Measurements from ENCODE around the gene PTPRG.
"Not testable (repeated sequence)": the region's sequence is repeated elsewhere in the genome, so short reads cannot be mapped to it uniquely, and the experiment has no call there.

Gene PTPRG

DNA sequence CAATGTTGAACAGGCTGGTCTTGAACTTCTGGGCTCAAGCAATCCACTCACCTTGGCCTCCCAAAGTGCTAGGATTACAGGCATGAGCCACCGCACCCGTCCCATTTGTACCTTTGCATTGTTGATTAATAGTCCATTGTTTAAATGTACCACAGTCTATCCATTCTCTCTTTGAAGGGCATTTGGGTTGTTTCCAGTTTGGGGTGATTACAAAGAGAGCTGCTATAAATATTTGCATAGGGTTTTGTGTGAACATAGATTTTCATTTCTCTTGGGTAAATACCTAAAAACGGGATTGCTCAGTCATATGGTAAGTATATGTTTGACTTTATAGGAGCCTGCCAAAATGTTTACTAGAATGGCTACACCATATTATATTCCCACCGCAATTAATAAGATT lies 13.7 kb upstream of the PTPRG start:
- no peaks in the 10 kb centered on the region for H3K9me2 ChIP-seq (replicated peaks; ENCODE audit: low read depth, low read length)
- H3K9ac ChIP-seq (ENCODE audit: low read depth, low read length, poor library complexity, severe bottlenecking): no peak overlapping the region
- no peak overlapping the region for H3K4me3 ChIP-seq (ENCODE audit: low read length, poor library complexity, severe bottlenecking)
- no peaks in the 10 kb centered on the region for H3K27me3 ChIP-seq (ENCODE audit: insufficient read depth, low read length, poor library complexity, severe bottlenecking)
- no peaks in the 10 kb centered on the region for H3K4me1 ChIP-seq (ENCODE audit: insufficient read depth, low read length, poor library complexity, severe bottlenecking)
- no peaks in the 10 kb centered on the region for H4K20me1 ChIP-seq (ENCODE audit: insufficient read depth, low read length, poor library complexity, severe bottlenecking)
- H3F3A ChIP-seq (ENCODE audit: low read depth): no peaks in the 10 kb centered on the region
- TF ChIP-seq, protein P1, sequence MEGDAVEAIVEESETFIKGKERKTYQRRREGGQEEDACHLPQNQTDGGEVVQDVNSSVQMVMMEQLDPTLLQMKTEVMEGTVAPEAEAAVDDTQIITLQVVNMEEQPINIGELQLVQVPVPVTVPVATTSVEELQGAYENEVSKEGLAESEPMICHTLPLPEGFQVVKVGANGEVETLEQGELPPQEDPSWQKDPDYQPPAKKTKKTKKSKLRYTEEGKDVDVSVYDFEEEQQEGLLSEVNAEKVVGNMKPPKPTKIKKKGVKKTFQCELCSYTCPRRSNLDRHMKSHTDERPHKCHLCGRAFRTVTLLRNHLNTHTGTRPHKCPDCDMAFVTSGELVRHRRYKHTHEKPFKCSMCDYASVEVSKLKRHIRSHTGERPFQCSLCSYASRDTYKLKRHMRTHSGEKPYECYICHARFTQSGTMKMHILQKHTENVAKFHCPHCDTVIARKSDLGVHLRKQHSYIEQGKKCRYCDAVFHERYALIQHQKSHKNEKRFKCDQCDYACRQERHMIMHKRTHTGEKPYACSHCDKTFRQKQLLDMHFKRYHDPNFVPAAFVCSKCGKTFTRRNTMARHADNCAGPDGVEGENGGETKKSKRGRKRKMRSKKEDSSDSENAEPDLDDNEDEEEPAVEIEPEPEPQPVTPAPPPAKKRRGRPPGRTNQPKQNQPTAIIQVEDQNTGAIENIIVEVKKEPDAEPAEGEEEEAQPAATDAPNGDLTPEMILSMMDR (conservative IDR thresholded peaks at IDR 0.05; ENCODE audit: low read length): no peak
- no peak for TF ChIP-seq EZH2phosphoT487 (IDR thresholded peaks at IDR 0.05; ENCODE audit: borderline replicate concordance)
- H3K4me2 ChIP-seq (ENCODE audit: low read depth, low read length, poor library complexity, severe bottlenecking): no peak overlapping the region
- no peaks in the 10 kb centered on the region for H3K9me3 ChIP-seq (ENCODE audit: insufficient read depth, low read depth, low read length)
- H3K36me3 ChIP-seq (ENCODE audit: insufficient read depth, low read length): no peaks in the 10 kb centered on the region
- H3K79me2 ChIP-seq (ENCODE audit: insufficient read depth, low read length): no peaks in the 10 kb centered on the region
- no peak overlapping the region for H2AFZ ChIP-seq (ENCODE audit: low read length)

DNA sequence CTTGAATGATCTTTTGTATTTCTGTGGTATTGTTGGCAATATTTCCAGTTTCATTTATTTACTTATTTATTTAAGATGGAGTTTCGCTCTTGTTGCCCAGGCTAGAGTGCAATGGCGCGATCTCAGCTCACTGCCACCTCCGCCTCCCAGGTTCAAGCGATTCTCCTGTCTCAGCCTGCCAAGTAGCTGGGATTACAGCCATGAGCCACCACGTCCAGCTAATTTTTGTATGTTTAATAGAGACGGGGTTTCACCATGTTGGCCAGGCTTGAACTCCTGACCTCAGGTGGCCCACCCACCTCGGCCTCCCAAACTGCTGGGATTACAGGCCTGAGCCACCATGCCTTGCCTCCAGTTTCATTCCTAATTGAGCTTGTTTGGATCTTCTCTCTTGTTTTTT lies 8.7 kb upstream of the PTPRG start:
- H3F3A ChIP-seq (ENCODE audit: low read depth); H3K9me2 ChIP-seq (replicated peaks; ENCODE audit: low read depth, low read length); H3K27me3 ChIP-seq (ENCODE audit: insufficient read depth, low read length, poor library complexity, severe bottlenecking); H3K4me1 ChIP-seq (ENCODE audit: insufficient read depth, low read length, poor library complexity, severe bottlenecking); H2AFZ ChIP-seq (ENCODE audit: low read length); H3K79me2 ChIP-seq (ENCODE audit: insufficient read depth, low read length); H3K4me2 ChIP-seq (ENCODE audit: low read depth, low read length, poor library complexity, severe bottlenecking); H3K36me3 ChIP-seq (ENCODE audit: insufficient read depth, low read length); H4K20me1 ChIP-seq (ENCODE audit: insufficient read depth, low read length, poor library complexity, severe bottlenecking); H3K9me3 ChIP-seq (ENCODE audit: insufficient read depth, low read depth, low read length); H3K9ac ChIP-seq (ENCODE audit: low read depth, low read length, poor library complexity, severe bottlenecking); H3K4me3 ChIP-seq (ENCODE audit: low read length, poor library complexity, severe bottlenecking): not testable (repeated sequence)

DNA sequence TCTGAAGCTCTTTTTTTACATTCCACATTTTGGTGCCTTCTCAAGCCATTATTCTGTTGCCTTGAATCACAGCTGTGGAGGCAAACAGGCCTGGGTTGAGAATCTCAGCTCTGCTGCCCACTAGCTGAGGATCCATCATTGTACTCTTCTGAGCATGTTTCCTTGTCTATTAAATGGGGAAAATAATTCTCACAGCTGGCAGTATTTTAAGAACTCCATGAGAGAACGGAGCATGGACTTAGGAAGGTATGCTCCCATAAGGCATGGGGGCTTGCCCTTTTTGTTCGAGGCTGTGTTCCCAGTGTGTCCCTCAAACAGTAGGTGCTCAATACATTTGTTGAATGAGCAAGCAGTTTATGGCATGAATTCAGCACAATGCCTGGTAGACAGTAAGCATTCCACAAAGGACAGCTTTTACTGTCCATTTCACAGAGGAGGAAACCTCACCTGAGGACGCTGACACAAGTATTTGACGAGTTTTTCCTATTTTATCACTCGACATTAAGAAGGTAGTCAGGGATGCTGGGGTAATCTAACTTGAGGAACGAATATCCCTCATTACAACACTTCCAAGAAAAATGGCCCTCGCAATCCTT lies 2.1 kb upstream of the PTPRG start:
- no peaks in the 10 kb centered on the region for H3K27me3 ChIP-seq (ENCODE audit: insufficient read depth, low read length, poor library complexity, severe bottlenecking)
- no peaks in the 10 kb centered on the region for H3F3A ChIP-seq (ENCODE audit: low read depth)
- peaks cover 16% of the 10 kb centered on the region for H3K4me1 ChIP-seq (ENCODE audit: insufficient read depth, low read length, poor library complexity, severe bottlenecking)
- H3K79me2 ChIP-seq (ENCODE audit: insufficient read depth, low read length): peaks cover 14% of the 10 kb centered on the region
- no peaks in the 10 kb centered on the region for H3K9me3 ChIP-seq (ENCODE audit: insufficient read depth, low read depth, low read length)
- no peak overlapping the region for H3K4me3 ChIP-seq (ENCODE audit: low read length, poor library complexity, severe bottlenecking)
- H2AFZ ChIP-seq (ENCODE audit: low read length): no peak overlapping the region
- H3K9me2 ChIP-seq (replicated peaks; ENCODE audit: low read depth, low read length): no peaks in the 10 kb centered on the region
- no peak overlapping the region for H3K9ac ChIP-seq (ENCODE audit: low read depth, low read length, poor library complexity, severe bottlenecking)
- TF ChIP-seq EZH2phosphoT487 (IDR thresholded peaks at IDR 0.05; ENCODE audit: borderline replicate concordance): no peak
- TF ChIP-seq, protein P1 (conservative IDR thresholded peaks at IDR 0.05; ENCODE audit: low read length): peak; percentile 33
- peaks cover 3% of the 10 kb centered on the region for H4K20me1 ChIP-seq (ENCODE audit: insufficient read depth, low read length, poor library complexity, severe bottlenecking)
- no peaks in the 10 kb centered on the region for H3K36me3 ChIP-seq (ENCODE audit: insufficient read depth, low read length)
- no peak overlapping the region for H3K4me2 ChIP-seq (ENCODE audit: low read depth, low read length, poor library complexity, severe bottlenecking)

Data from Loucy (cell line).